ENCODE measurements around the gene VIPAS39. TPM values are rescaled to one million over a fixed set of nuclear protein-coding genes. Genes with fewer than 3 reads are reported as not detected.
A peak's percentile ranks its signal among the peaks of the same experiment; 100 is the strongest.

The VIPAS39 gene
- total and polyA plus RNA-seq, 9 of the 15 experiments (the other 6 are each of a cell fraction or from before 2014, with no cell fraction given): 5.7 to 25.6 (median 9.9) TPM

GRCh38 chr14:77457522-77458248, at the start of gene VIPAS39, which contains the start of gene AHSA1 (continued):
- no peak for TF ChIP-seq SRSF7 (optimal IDR thresholded peaks at IDR 0.05; ENCODE audit: low read depth, low read length)
- TF ChIP-seq GMEB1 (CRISPR knock-in tag; IDR thresholded peaks at IDR 0.05): no peak; the same call in 1 of the 2 replicates
- no peak for TF ChIP-seq LEF1 (IDR thresholded peaks at IDR 0.05)
- TF ChIP-seq PHF8 (IDR thresholded peaks at IDR 0.05; ENCODE audit: borderline replicate concordance, low read length): peak; percentile 57; the same call in 1 of the 2 replicates
- no peak for TF ChIP-seq PREB (CRISPR knock-in tag; IDR thresholded peaks at IDR 0.05)
- TF ChIP-seq FOS (IDR thresholded peaks at IDR 0.05; ENCODE audit: extremely low read depth, insufficient read length): no peak
- TF ChIP-seq ZNF785 (CRISPR knock-in tag; IDR thresholded peaks at IDR 0.05): no peak
- no peak for TF ChIP-seq L3MBTL2 (IDR thresholded peaks at IDR 0.05)
- no peak for TF ChIP-seq SAFB (IDR thresholded peaks at IDR 0.05; ENCODE audit: borderline replicate concordance, low read depth, low read length)
- peak; percentile 43 for TF ChIP-seq POU5F1 (IDR thresholded peaks at IDR 0.05; ENCODE audit: borderline replicate concordance, low read depth, low read length, partially characterized antibody)
- no peak for TF ChIP-seq MTA3 (IDR thresholded peaks at IDR 0.05; ENCODE audit: borderline replicate concordance)
- no peak for TF ChIP-seq RHOXF2B (CRISPR knock-in tag; conservative IDR thresholded peaks at IDR 0.05)
- peak; percentile 91 for TF ChIP-seq ZEB2 (IDR thresholded peaks at IDR 0.05)
- TF ChIP-seq ARID3B (CRISPR knock-in tag; IDR thresholded peaks at IDR 0.05; ENCODE audit: borderline replicate concordance): no peak
- TF ChIP-seq IRF1 (CRISPR knock-in tag; IDR thresholded peaks at IDR 0.05; ENCODE audit: borderline replicate concordance): no peak
- peak; percentile 75 for TF ChIP-seq ZNF592 (IDR thresholded peaks at IDR 0.05)
- no peak for TF ChIP-seq U2AF2 (optimal IDR thresholded peaks at IDR 0.05; ENCODE audit: low read depth, low read length)
- TF ChIP-seq GABPB1 (CRISPR knock-in tag; IDR thresholded peaks at IDR 0.05): peak; percentile 93
- no peak for TF ChIP-seq PTBP1 (IDR thresholded peaks at IDR 0.05; ENCODE audit: low read depth, low read length)
- no peak for TF ChIP-seq ZNF75A (CRISPR knock-in tag; IDR thresholded peaks at IDR 0.05)
